DMS 273 (cell line): Measurements from ENCODE around the gene NPL.

ENCODE experiments used
- DNase-seq: peaks from one replicate; lab custom pipeline; 2025; ENCODE audit not compliant: unreplicated experiment; lab: John Stamatoyannopoulos, UW

NPL gene

GRCh38 chr1:182861994-182862393 lies 72.4 kb downstream of the NPL start:
- DNase-seq: no peak

GRCh38 chr1:182862827-182863226 lies 73.3 kb downstream of the NPL start:
- DNase-seq: no peak

GRCh38 chr1:182863940-182864339 lies 74.4 kb downstream of the NPL start:
- no peak for DNase-seq

- no peak for DNase-seq
These were observed 78.3 kb downstream of the NPL start for GRCh38 chr1:182867861-182868260.

GRCh38 chr1:182869241-182869666 lies 79.7 kb downstream of the NPL start:
- DNase-seq: no peak

- no peak for DNase-seq
These were observed 83.3 kb downstream of the NPL start for GRCh38 chr1:182872881-182873280.

GRCh38 chr1:182875889-182876288 lies 86.3 kb downstream of the NPL start:
- no peak for DNase-seq

GRCh38 chr1:182877331-182877730 lies 87.8 kb downstream of the NPL start:
- DNase-seq: no peak

- DNase-seq: no peak
These were observed 88.3 kb downstream of the NPL start for GRCh38 chr1:182877842-182878241.
